ENCODE measurements around the gene ARHGAP19. TPM values are rescaled to one million over a fixed set of nuclear protein-coding genes. Genes with fewer than 3 reads are reported as not detected.
"Not testable (repeated sequence)": the region's sequence is repeated elsewhere in the genome, so short reads cannot be mapped to it uniquely, and the experiment has no call there.

Gene ARHGAP19
- total RNA-seq, 1 donor from 2014 or later = 11.7 TPM

- DNase-seq (ENCODE audit: low read depth in 2 of 2) = no peak
These were observed 11.7 kb downstream of the ARHGAP19 start for GRCh38 chr10:97280783-97281182.

GRCh38 chr10:97279121-97279815 is 13.2 kb downstream of the ARHGAP19 start:
- peak in 1 of 2 donors; percentile 2 for DNase-seq (ENCODE audit: low read depth in 2 of 2)

GRCh38 chr10:97278491-97278989 is 13.9 kb downstream of the ARHGAP19 start:
- DNase-seq (ENCODE audit: low read depth in 2 of 2) = peak; percentile 83 to 87

- no peak for DNase-seq (ENCODE audit: low read depth in 2 of 2)
These were observed 14.9 kb downstream of the ARHGAP19 start for GRCh38 chr10:97277551-97277950.

GRCh38 chr10:97274828-97275227 is 17.6 kb downstream of the ARHGAP19 start:
- no peak for DNase-seq (ENCODE audit: low read depth in 2 of 2)

DNA sequence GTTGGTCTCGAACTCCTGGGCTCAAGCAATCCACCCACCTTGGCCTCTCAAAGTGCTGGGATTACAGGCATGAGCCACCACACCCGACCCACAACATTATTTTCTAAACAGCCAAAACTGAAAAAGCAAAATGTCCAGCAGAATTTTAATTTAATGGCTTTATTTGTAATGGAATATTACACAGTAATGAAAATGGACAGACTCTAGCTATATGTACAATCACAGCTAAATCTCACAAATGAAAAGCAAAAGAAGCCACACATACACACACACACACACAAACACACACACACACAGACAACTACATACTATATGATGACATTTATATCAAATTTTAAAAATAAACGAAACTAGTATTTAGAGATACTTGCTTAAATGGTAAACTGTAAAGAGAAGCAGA is 18.7 kb downstream of the ARHGAP19 start:
- DNase-seq (ENCODE audit: low read depth in 2 of 2) = no peak

- peak in 1 of 2 donors; percentile 21 for DNase-seq (ENCODE audit: low read depth in 2 of 2)
These were observed 21.8 kb downstream of the ARHGAP19 start for GRCh38 chr10:97270523-97271154.

GRCh38 chr10:97267671-97268070 is 24.8 kb downstream of the ARHGAP19 start:
- DNase-seq (ENCODE audit: low read depth in 2 of 2) = no peak

- not testable (repeated sequence) for DNase-seq (ENCODE audit: low read depth in 2 of 2)
These were observed 27.3 kb downstream of the ARHGAP19 start for GRCh38 chr10:97265095-97265494.

DNA sequence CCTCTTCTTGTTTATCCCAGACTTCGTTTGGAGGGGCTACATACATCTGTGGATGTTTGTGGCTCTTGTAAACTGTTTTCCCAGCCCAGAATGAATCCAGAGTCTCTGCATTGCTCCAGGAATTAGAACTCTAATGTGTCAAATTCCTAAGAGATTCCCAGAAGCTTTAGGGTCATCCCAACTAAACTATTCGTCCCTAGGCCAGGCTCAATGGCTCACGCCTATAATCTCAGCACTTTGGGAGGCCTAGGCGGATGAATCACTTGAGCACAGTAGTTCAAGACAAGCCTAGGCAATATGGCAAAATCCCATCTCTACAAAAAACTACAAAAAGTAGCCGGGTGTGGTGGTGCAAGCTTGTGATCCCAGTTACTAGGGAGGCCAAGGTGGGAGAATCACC is 28.5 kb downstream of the ARHGAP19 start:
- DNase-seq (ENCODE audit: low read depth in 2 of 2) = no peak

- DNase-seq (ENCODE audit: low read depth in 2 of 2) = no peak
These were observed 30.8 kb downstream of the ARHGAP19 start for GRCh38 chr10:97261656-97262055.

GRCh38 chr10:97261183-97261582 is 31.3 kb downstream of the ARHGAP19 start:
- no peak for DNase-seq (ENCODE audit: low read depth in 2 of 2)

- DNase-seq (ENCODE audit: low read depth in 2 of 2) = no peak
These were observed 33.3 kb downstream of the ARHGAP19 start for GRCh38 chr10:97259119-97259518.

GRCh38 chr10:97256356-97256755 is 36.1 kb downstream of the ARHGAP19 start:
- DNase-seq (ENCODE audit: low read depth in 2 of 2) = no peak

- no peak for DNase-seq (ENCODE audit: low read depth in 2 of 2)
These were observed 36.7 kb downstream of the ARHGAP19 start for GRCh38 chr10:97255512-97256293.

DNA sequence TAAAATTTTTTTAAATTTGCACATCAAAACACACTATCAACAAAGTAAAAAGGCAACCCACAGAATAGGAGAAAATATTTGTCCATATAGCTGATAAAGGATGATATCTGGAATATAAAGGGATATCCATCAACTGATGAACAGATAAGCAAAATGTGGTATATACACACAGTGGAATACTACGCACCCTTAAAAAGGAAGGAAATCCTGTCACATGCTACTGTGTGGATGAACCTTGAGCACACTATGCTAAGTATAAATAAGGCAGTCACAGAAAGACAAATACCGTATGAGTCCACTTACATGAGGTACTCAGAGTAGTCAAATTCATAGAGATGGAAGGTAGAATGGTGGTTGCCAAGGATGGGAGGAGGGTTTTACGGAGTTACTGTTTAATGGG is 37.7 kb downstream of the ARHGAP19 start:
- DNase-seq (ENCODE audit: low read depth in 2 of 2) = no peak

- DNase-seq (ENCODE audit: low read depth in 2 of 2) = no peak
These were observed 41.5 kb downstream of the ARHGAP19 start for GRCh38 chr10:97250952-97251351.

DNA sequence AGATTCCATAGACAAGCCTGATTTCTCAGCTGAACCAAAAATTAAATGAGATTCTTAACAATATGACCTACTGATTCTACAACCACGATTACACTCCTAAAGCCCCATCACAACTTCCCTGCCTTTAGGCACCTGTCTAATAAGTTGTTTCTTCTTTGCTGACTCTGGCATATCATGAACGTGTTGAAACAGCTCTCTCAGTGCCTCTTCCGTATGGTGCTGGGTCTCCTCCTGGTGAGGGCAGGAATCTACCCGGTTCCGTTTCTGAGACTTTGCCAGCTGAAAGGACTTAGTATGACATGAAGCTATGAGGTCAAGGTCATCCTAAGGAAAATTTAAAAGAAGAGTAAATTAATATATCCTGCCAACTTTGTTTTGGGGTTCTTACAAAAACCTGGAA is 48.6 kb downstream of the ARHGAP19 start:
- no peak for DNase-seq (ENCODE audit: low read depth in 2 of 2)

DNA sequence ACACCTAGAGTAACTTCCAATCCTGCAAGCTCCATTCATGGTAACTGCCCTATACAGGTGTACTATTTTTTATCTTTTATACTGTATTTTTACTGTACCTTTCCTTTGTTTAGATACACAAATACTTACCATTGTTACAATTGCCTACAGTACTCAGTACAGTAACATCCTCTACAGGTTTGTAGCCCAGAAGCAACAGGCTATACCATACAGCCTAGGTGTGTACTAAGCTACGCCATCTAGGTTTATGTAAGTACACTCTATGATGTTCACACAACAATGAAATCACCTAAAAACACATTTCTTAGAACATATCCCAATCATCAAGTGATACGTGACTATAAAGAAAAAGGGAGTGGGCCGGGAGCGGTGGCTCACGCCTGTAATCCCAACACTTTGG is 53.6 kb downstream of the ARHGAP19 start:
- no peak for DNase-seq (ENCODE audit: low read depth in 2 of 2)

- no peak for DNase-seq (ENCODE audit: low read depth in 2 of 2)
These were observed 57.1 kb downstream of the ARHGAP19 start for GRCh38 chr10:97235353-97235752.

DNA sequence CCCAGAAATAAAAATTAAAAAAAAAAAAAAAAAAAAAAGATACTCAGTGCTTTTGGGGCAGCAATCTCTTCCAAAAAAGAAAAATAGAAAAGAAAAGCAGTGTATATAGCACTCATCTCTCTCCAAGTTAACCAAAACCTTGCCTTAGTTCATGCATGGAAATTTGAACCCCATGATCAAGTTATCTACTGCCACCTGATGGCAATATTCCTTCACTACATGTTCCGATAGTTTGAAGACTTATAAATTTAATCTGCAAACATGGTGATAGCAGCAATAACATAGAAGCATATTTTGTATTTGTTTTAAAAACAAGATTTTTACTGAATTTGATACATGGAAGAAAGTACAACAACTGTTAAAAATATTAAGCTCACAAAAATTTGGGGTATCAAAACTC is 58.0 kb downstream of the ARHGAP19 start:
- DNase-seq (ENCODE audit: low read depth in 2 of 2) = peak; percentile 44 to 61

- DNase-seq (ENCODE audit: low read depth in 2 of 2) = no peak
These were observed 62.3 kb downstream of the ARHGAP19 start for GRCh38 chr10:97230146-97230545.
